ENCODE measurements around the gene HMGA1.

DNA sequence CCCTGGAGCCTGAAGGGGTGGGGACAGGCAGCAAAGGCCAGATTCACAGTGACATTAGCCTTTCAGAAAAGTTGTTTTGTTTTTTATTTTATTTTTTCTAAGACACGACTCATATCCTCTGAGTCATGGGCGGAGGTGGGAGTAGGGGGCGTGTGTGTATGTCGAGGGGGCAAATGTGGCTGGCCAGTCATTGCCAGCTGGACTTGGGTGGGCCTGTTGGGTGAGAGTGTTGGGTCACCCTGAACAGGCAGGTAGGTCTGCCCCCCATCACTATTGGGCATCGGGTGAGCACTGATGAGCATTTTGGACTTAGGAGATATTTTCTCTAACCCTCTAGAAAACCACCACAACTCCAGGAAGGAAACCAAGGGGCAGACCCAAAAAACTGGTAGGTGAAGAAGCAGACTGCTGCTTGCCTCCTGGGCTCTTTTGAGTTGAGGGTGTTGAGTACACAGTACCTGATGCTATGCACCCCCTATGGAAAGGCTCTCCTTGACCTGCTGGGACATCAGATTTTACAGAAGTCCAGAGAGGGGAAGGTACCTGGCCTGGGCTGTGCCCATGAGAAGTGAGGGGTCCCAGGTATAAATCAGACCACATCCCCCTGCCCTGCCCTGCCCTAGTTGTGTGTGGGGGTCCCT is 6.6 kb downstream of the HMGA1 start:
- no peak for TF ChIP-seq MTA2 (IDR thresholded peaks at IDR 0.05; ENCODE audit: low read depth)
- TF ChIP-seq TCF12 (IDR thresholded peaks at IDR 0.05; ENCODE audit: low read depth, low read length), result no peak
- no peak for TF ChIP-seq CBFB (IDR thresholded peaks at IDR 0.05; ENCODE audit: low read depth)
- no peak for TF ChIP-seq POLR2AphosphoS5 (IDR thresholded peaks at IDR 0.05; ENCODE audit: low read length)
- TF ChIP-seq, protein P1, sequence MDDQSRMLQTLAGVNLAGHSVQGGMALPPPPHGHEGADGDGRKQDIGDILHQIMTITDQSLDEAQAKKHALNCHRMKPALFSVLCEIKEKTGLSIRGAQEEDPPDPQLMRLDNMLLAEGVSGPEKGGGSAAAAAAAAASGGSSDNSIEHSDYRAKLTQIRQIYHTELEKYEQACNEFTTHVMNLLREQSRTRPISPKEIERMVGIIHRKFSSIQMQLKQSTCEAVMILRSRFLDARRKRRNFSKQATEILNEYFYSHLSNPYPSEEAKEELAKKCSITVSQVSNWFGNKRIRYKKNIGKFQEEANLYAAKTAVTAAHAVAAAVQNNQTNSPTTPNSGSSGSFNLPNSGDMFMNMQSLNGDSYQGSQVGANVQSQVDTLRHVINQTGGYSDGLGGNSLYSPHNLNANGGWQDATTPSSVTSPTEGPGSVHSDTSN (IDR thresholded peaks at IDR 0.05; ENCODE audit: insufficient replicate concordance, low read depth, low read length), result no peak
- TF ChIP-seq, protein P2, sequence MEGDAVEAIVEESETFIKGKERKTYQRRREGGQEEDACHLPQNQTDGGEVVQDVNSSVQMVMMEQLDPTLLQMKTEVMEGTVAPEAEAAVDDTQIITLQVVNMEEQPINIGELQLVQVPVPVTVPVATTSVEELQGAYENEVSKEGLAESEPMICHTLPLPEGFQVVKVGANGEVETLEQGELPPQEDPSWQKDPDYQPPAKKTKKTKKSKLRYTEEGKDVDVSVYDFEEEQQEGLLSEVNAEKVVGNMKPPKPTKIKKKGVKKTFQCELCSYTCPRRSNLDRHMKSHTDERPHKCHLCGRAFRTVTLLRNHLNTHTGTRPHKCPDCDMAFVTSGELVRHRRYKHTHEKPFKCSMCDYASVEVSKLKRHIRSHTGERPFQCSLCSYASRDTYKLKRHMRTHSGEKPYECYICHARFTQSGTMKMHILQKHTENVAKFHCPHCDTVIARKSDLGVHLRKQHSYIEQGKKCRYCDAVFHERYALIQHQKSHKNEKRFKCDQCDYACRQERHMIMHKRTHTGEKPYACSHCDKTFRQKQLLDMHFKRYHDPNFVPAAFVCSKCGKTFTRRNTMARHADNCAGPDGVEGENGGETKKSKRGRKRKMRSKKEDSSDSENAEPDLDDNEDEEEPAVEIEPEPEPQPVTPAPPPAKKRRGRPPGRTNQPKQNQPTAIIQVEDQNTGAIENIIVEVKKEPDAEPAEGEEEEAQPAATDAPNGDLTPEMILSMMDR (IDR thresholded peaks at IDR 0.05 in 2 of 3, conservative IDR thresholded peaks at IDR 0.05 in 1 of 3; ENCODE audit: control insufficient read depth in 2 of 3, extremely low read depth in 1 of 3, insufficient read depth in 1 of 3, low read depth in 3 of 3, low read length in 3 of 3), result no peak
- TF ChIP-seq SIN3A (IDR thresholded peaks at IDR 0.05; ENCODE audit: low read depth, low read length), result no peak
- no peak for TF ChIP-seq HDAC6 (IDR thresholded peaks at IDR 0.05; ENCODE audit: unreplicated experiment)
- TF ChIP-seq GABPA (IDR thresholded peaks at IDR 0.05; ENCODE audit: low read depth), result no peak
- TF ChIP-seq SRF (IDR thresholded peaks at IDR 0.05; ENCODE audit: low read depth in 2 of 2, low read length in 2 of 2), result no peak
- no peak for TF ChIP-seq RCOR1 (conservative IDR thresholded peaks at IDR 0.05; ENCODE audit: low read depth, low read length)

All from GM12878 (cell line).